Esophagus squamous epithelium (tissue), 4 donors: ENCODE measurements around the gene RDH12.

Experiments
- CTCF ChIP-seq, 6 experiments: fragments of 450-650 bp in 4 of 6; fragments of 200-600 bp in 2 of 6; sonication (generic) in 2 of 6; IDR thresholded peaks; one replicate each; pipeline ENCODE4 v1.5.1; 2016 to 2019; ENCODE audit warnings: antibody characterized with exemption in 6 of 6, mild to moderate bottlenecking in 4 of 6, moderate library complexity in 4 of 6
- POLR2A ChIP-seq, 4 donors: fragments of 450-650 bp; IDR thresholded peaks; one replicate each; pipeline ENCODE4 v1.6.1; 2017; ENCODE audit warnings: antibody characterized with exemption in 4 of 4, mild to moderate bottlenecking in 4 of 4, moderate library complexity in 3 of 4

GRCh38 chr14:67721875-67722274 is 20.2 kb downstream of the RDH12 start:
- TF ChIP-seq CTCF (IDR thresholded peaks at IDR 0.05) (no peak), POLR2A (IDR thresholded peaks at IDR 0.05) (no peak)
